WTC11 (cell line): ENCODE results near the gene PIEZO1. TPM values are rescaled to one million over a fixed set of nuclear protein-coding genes. Genes with fewer than 3 reads are reported as not detected.
A peak's percentile ranks its signal among the peaks of the same experiment; 100 is the strongest.

ENCODE experiments used
- ATAC-seq: fragments of 200-7000 bp; cut with Tn5 transposase; 2 replicates; pipeline ENCODE4 v1.10.0; 2021; ENCODE audit warnings: mild to moderate bottlenecking, moderate library complexity
- CTCF ChIA-PET: fragments of 300-600 bp; sonication (Branson Sonifier 250); formaldehyde crosslinking; loops from one replicate; lab custom pipeline; 2021; ENCODE audit warnings: antibody characterized with exemption; lab: Charles Lee
- POLR2A ChIA-PET: fragments of 350-600 bp; sonication (Branson Sonifier 250); formaldehyde crosslinking; loops from one replicate; lab custom pipeline; 2021; ENCODE audit warnings: antibody characterized with exemption; lab: Charles Lee
- DNase-seq: peaks from one replicate; pipeline ENCODE4 v3.0.0; 2021; ENCODE audit warnings: low spot score
- H3K27ac Mint-ChIP-seq: 2 replicates; pipeline ENCODE4 v1.8.0; 2021; ENCODE audit warnings: mixed read lengths
- H3K27me3 Mint-ChIP-seq: 2 replicates; pipeline ENCODE4 v1.8.0; 2021; ENCODE audit warnings: low read depth, mild to moderate bottlenecking, moderate library complexity, mixed read lengths
- H3K36me3 Mint-ChIP-seq: 2 replicates; pipeline ENCODE4 v1.8.0; 2021; ENCODE audit warnings: mixed read lengths
- H3K4me1 Mint-ChIP-seq: 2 replicates; pipeline ENCODE4 v1.8.0; 2022; ENCODE audit warnings: mixed read lengths
- H3K4me3 Mint-ChIP-seq: 2 replicates; pipeline ENCODE4 v1.8.0; 2021; ENCODE audit warnings: mild to moderate bottlenecking, moderate library complexity, mixed read lengths
- H3K9me3 Mint-ChIP-seq: 2 replicates; pipeline ENCODE4 v1.8.0; 2021; ENCODE audit warnings: mixed read lengths
- FOXP1 ChIP-seq: sonication (generic); formaldehyde crosslinking; IDR thresholded peaks from 2 replicates; pipeline ENCODE4 v1.8.0; 2022; ENCODE audit warnings: missing genetic modification reagents, mild to moderate bottlenecking, moderate library complexity, borderline replicate concordance
- GABPB1 ChIP-seq: sonication (generic); formaldehyde crosslinking; IDR thresholded peaks from 2 replicates; pipeline ENCODE4 v1.8.1; 2023; ENCODE audit warnings: mild to moderate bottlenecking, missing genetic modification reagents
- GRHL2 ChIP-seq: fragments of 250-450 bp; sonication (Bioruptor Pico); IDR thresholded peaks from 2 replicates; pipeline ENCODE4 v1.8.0; 2022; ENCODE audit warnings: mild to moderate bottlenecking, moderate library complexity; ENCODE audit not compliant: insufficient replicate concordance, severe bottlenecking
- JAZF1 ChIP-seq: fragments of 250-450 bp; sonication (Bioruptor Pico); IDR thresholded peaks from 2 replicates; pipeline ENCODE4 v1.9.0; 2021; ENCODE audit warnings: moderate library complexity, mild to moderate bottlenecking, inconsistent platforms
- KAT7 ChIP-seq: sonication (generic); formaldehyde crosslinking; IDR thresholded peaks from 2 replicates; pipeline ENCODE4 v1.8.1; 2023; ENCODE audit warnings: missing genetic modification reagents, mild to moderate bottlenecking, borderline replicate concordance
- SMAD3 ChIP-seq: sonication (generic); formaldehyde crosslinking; IDR thresholded peaks from 2 replicates; pipeline ENCODE4 v1.8.0; 2022; ENCODE audit warnings: missing genetic modification reagents, mild to moderate bottlenecking, borderline replicate concordance
- TP53 ChIP-seq: sonication (generic); formaldehyde crosslinking; IDR thresholded peaks from 2 replicates; pipeline ENCODE4 v1.8.1; 2023; ENCODE audit warnings: mild to moderate bottlenecking, missing genetic modification reagents
- ZNF219 ChIP-seq: sonication (generic); formaldehyde crosslinking; IDR thresholded peaks from 2 replicates; pipeline ENCODE4 v1.8.0; 2023; ENCODE audit warnings: missing genetic modification reagents, mild to moderate bottlenecking, borderline replicate concordance
- total RNA-seq: library from RNA; stranded (reverse); gene quantifications from 3 replicates; pipeline ENCODE4 v1.2.3, GENCODE V29; 2021
- TF ChIP-seq, protein P1 (sequence below): fragments of 200-600 bp; IDR thresholded peaks from 2 replicates; pipeline ENCODE4 v1.8.0; 2022; ENCODE audit warnings: antibody characterized with exemption
- TF ChIP-seq, protein P2 (sequence below): sonication (generic); formaldehyde crosslinking; IDR thresholded peaks from 2 replicates; pipeline ENCODE4 v1.8.1; 2022; ENCODE audit warnings: low read depth, mild to moderate bottlenecking, moderate library complexity, missing genetic modification reagents, borderline replicate concordance
- TF ChIP-seq, protein P3 (sequence below): sonication (generic); formaldehyde crosslinking; IDR thresholded peaks from 2 replicates; pipeline ENCODE4 v1.8.1; 2023; ENCODE audit warnings: mild to moderate bottlenecking, missing genetic modification reagents, moderate library complexity
- TF ChIP-seq, protein P4 (sequence below): fragments of 250-450 bp; sonication (Bioruptor Pico); IDR thresholded peaks from 2 replicates; pipeline ENCODE4 v2.1.2; 2022; ENCODE audit warnings: mild to moderate bottlenecking, moderate library complexity
- TF ChIP-seq, protein P5 (sequence below): sonication (generic); formaldehyde crosslinking; IDR thresholded peaks from 2 replicates; pipeline ENCODE4 v1.8.0; 2022; ENCODE audit warnings: mild to moderate bottlenecking, missing genetic modification reagents

Gene PIEZO1
- total RNA-seq, 1 experiment from 2014 or later = 71.3 TPM

DNA sequence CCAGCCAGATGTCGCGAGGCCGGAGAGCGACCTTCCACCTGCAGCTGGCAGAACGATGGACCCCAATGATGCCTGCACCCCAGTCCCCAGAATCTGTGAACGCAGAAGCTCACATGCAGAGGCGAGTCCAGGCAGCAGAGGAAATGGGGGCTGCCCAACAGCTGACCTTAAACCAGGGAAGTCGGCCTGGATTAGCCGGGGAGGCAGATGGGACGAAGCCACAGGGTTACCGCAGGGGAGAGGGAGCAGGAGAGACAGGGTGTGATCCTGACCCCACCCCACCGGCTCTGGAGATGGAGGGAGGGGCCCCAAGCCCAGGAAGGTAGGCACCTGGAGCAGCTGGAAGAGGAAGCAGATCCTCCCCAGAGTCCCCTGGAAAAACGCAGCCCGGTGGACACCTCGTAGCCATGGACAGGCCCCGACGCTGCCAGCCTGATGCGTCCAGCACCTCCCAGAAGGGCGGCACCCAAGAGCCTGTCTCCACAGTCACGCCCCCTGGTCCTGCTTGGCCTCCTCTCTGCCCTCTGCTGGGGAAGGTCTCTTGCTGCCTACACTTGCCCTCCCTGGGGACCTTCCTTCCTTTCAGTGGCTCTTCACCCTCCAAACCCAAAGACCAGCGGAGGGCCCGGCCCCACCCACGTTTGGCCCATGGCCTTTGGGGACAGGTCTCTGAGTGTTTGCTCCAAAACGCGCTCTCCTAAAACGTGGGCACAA, 37.3 kb downstream of the PIEZO1 start:
- Mint-ChIP-seq H3K36me3 (no peaks in the 10 kb centered on the region), H3K4me3 (no peak overlapping the region), H3K27ac (no peak overlapping the region), H3K9me3 (no peaks in the 10 kb centered on the region), H3K4me1 (peaks cover 13% of the 10 kb centered on the region), H3K27me3 (no peaks in the 10 kb centered on the region)
- CTCF ChIA-PET = interaction anchor here (1.0 to 5.4 kb wide), 6 partner anchors 9 to 36 kb away, joined by 4 to 81 read pairs (median 12); no protein-coding TSS in a partner anchor
- no peak for TF ChIP-seq FOXP1 (CRISPR knock-in tag)
- TF ChIP-seq, protein P1, sequence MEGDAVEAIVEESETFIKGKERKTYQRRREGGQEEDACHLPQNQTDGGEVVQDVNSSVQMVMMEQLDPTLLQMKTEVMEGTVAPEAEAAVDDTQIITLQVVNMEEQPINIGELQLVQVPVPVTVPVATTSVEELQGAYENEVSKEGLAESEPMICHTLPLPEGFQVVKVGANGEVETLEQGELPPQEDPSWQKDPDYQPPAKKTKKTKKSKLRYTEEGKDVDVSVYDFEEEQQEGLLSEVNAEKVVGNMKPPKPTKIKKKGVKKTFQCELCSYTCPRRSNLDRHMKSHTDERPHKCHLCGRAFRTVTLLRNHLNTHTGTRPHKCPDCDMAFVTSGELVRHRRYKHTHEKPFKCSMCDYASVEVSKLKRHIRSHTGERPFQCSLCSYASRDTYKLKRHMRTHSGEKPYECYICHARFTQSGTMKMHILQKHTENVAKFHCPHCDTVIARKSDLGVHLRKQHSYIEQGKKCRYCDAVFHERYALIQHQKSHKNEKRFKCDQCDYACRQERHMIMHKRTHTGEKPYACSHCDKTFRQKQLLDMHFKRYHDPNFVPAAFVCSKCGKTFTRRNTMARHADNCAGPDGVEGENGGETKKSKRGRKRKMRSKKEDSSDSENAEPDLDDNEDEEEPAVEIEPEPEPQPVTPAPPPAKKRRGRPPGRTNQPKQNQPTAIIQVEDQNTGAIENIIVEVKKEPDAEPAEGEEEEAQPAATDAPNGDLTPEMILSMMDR = peak; percentile 41; the same call in 1 of the 2 replicates
- TF ChIP-seq GABPB1 (CRISPR knock-in tag) = no peak
- POLR2A ChIA-PET = no interaction called here
- DNase-seq (peak; percentile 87), ATAC-seq (peak; percentile 88)

DNA sequence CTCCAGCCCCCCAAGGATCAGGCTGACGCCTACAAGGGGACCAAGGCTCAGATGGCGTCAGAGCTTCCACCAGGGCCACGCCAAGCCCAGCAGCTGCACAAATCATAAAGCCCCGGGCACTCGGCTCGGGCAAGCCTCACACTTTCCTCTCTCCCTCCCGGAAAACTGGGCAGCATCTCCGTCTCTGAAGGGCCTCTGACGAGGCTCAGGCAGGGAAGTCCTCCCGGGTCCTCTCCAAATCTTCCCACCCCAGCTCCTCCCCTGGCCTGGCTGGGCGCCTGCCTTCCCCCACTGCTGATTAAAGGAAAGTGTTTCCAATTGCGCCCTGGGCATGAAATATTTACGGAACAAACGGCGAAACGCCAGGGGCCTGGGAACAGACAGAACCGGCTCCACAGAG, 38.5 kb downstream of the PIEZO1 start:
- CTCF ChIA-PET = interaction anchor here (0.7 to 5.4 kb wide), 5 partner anchors 10 to 437 kb away, joined by 4 to 81 read pairs (median 13); no protein-coding TSS in a partner anchor
- no peak overlapping the region for H3K27ac Mint-ChIP-seq
- POLR2A ChIA-PET = no interaction called here

DNA sequence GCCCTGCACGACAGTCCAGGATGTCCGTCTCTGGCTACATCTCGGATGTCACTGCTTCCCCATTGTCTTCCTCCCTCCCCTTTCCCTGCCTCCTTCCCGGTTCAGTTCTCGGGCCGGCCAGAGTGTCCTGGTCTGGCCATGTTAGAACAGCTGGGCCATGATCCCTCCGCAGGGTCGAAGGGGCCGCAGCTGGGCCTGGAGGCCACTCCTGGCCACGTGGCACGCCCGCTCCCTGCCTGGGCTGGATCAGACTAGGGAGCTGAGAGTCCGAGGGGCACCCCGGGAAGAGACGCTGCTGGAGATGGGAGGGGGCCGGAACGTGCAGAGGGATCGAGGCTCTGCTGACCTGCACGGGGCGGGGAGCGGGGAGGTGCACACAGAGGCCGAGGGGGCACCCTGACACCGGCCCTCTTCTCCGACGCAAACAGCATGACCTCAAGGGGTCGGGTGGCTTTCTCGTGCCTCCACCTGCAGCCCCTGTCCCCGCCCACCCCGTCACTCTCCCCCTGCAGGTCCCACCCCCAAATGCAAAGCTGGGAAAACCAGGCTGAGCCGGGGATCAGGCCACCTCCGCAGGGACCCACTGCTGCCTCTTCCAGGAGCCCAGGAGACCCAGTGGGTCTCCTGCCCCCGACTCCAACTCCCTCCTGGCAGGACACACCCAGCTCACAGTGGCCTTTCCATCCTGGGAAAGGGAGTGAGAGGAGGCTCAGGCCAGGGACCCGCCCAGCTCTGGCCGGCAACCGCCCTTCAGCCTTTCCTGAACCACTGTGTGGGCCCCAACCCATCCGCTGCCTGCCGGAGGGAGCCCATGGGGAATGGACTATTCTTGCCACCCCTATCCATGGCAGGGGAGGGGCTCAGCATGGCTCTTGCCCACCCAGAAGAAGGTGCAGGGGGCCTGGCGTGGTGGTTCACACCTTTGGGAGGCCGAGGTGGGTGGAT, 40.2 kb downstream of the PIEZO1 start:
- CTCF ChIA-PET = interaction anchor here (0.6 to 5.4 kb wide), 20 partner anchors 9 to 772 kb away, joined by 3 to 81 read pairs (median 4); partner anchors contain the start of genes MVD and PIEZO1
- H3K27me3 Mint-ChIP-seq = no peaks in the 10 kb centered on the region
- peak; percentile 16 for ATAC-seq
- no peak overlapping the region for H3K27ac Mint-ChIP-seq
- no peak for DNase-seq
- H3K4me1 Mint-ChIP-seq = peaks cover 13% of the 10 kb centered on the region
- POLR2A ChIA-PET = interaction anchor here (1.4 to 1.5 kb wide), 2 partner anchors 65 to 472 kb away, joined by 4 to 5 read pairs; no protein-coding TSS in a partner anchor
- no peaks in the 10 kb centered on the region for H3K9me3 Mint-ChIP-seq
- TF ChIP-seq JAZF1 (no peak), KAT7 (CRISPR knock-in tag) (no peak), ZNF219 (CRISPR knock-in tag) (no peak), SMAD3 (CRISPR knock-in tag) (no peak)
- TF ChIP-seq, protein P2, sequence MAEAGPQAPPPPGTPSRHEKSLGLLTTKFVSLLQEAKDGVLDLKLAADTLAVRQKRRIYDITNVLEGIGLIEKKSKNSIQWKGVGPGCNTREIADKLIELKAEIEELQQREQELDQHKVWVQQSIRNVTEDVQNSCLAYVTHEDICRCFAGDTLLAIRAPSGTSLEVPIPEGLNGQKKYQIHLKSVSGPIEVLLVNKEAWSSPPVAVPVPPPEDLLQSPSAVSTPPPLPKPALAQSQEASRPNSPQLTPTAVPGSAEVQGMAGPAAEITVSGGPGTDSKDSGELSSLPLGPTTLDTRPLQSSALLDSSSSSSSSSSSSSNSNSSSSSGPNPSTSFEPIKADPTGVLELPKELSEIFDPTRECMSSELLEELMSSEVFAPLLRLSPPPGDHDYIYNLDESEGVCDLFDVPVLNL (CRISPR knock-in tag) = no peak
- TF ChIP-seq, protein P3, sequence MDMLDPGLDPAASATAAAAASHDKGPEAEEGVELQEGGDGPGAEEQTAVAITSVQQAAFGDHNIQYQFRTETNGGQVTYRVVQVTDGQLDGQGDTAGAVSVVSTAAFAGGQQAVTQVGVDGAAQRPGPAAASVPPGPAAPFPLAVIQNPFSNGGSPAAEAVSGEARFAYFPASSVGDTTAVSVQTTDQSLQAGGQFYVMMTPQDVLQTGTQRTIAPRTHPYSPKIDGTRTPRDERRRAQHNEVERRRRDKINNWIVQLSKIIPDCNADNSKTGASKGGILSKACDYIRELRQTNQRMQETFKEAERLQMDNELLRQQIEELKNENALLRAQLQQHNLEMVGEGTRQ (CRISPR knock-in tag) = no peak
- TF ChIP-seq, protein P4, sequence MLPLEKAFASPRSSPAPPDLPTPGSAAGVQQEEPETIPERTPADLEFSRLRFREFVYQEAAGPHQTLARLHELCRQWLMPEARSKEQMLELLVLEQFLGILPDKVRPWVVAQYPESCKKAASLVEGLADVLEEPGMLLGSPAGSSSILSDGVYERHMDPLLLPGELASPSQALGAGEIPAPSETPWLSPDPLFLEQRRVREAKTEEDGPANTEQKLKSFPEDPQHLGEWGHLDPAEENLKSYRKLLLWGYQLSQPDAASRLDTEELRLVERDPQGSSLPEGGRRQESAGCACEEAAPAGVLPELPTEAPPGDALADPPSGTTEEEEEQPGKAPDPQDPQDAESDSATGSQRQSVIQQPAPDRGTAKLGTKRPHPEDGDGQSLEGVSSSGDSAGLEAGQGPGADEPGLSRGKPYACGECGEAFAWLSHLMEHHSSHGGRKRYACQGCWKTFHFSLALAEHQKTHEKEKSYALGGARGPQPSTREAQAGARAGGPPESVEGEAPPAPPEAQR = no peak
- TF ChIP-seq, all 79 proteins: peak for 0
- Mint-ChIP-seq H3K36me3 (no peaks in the 10 kb centered on the region), H3K4me3 (no peak overlapping the region)

More for the DNA sequence above, 38.5 kb downstream of the PIEZO1 start:
- H3K9me3 Mint-ChIP-seq = no peaks in the 10 kb centered on the region
- no peak overlapping the region for H3K4me3 Mint-ChIP-seq
- DNase-seq (no peak), ATAC-seq (no peak)
- H3K27me3 Mint-ChIP-seq = no peaks in the 10 kb centered on the region
- H3K4me1 Mint-ChIP-seq = peaks cover 13% of the 10 kb centered on the region
- TF ChIP-seq GRHL2 (CRISPR knock-in tag) (no peak), TP53 (CRISPR knock-in tag) (no peak)
- TF ChIP-seq, protein P5, sequence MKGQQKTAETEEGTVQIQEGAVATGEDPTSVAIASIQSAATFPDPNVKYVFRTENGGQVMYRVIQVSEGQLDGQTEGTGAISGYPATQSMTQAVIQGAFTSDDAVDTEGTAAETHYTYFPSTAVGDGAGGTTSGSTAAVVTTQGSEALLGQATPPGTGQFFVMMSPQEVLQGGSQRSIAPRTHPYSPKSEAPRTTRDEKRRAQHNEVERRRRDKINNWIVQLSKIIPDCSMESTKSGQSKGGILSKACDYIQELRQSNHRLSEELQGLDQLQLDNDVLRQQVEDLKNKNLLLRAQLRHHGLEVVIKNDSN (CRISPR knock-in tag) = no peak
- H3K36me3 Mint-ChIP-seq = no peaks in the 10 kb centered on the region
